PC-9 (cell line): ENCODE results near the gene IL1RN. TPM values are rescaled to one million over a fixed set of nuclear protein-coding genes. Genes with fewer than 3 reads are reported as not detected.

ENCODE experiments used
- BruUV-seq: library from RNA; stranded (reverse); fragments of 400-500 nt; replicated peaks from 2 replicates; lab custom pipeline; 2021; lab: Mats Ljungman, UMichigan
- CTCF ChIA-PET: fragments of 300-600 bp; sonication (Branson Sonifier 250); formaldehyde crosslinking; loops from one replicate; lab custom pipeline; 2022; ENCODE audit warnings: antibody characterized with exemption; lab: Charles Lee
- POLR2A ChIA-PET: fragments of 300-600 bp; sonication (Branson Sonifier 250); formaldehyde crosslinking; loops from one replicate; lab custom pipeline; 2022; ENCODE audit warnings: antibody characterized with exemption; ENCODE audit not compliant: unreplicated experiment; lab: Charles Lee
- DNase-seq, 2 experiments: peaks; one replicate each; pipeline versions ENCODE4 v3.0.0 to v3.0.0-alpha.2; 2015 to 2022; ENCODE audit warnings: mixed read lengths in 1 of 2
- H2AFZ ChIP-seq: fragments of 200-600 bp; sonication (generic); 2 replicates; pipeline ENCODE4 v1.8.1; 2017; ENCODE audit warnings: antibody characterized with exemption
- H3F3A ChIP-seq: fragments of 200-600 bp; sonication (generic); 2 replicates; pipeline ENCODE4 v1.8.1; 2017; ENCODE audit warnings: antibody characterized with exemption, mild to moderate bottlenecking, low read depth; ENCODE audit not compliant: insufficient read depth
- H3K27ac ChIP-seq: fragments of 200-600 bp; sonication (generic); 2 replicates; pipeline ENCODE4 v1.6.1; 2016; ENCODE audit warnings: mixed run types
- H3K27me3 ChIP-seq: fragments of 200-600 bp; sonication (generic); 2 replicates; pipeline ENCODE4 v1.6.1; 2016; ENCODE audit warnings: low read depth, mixed run types; ENCODE audit not compliant: insufficient read depth
- H3K36me3 ChIP-seq: fragments of 200-600 bp; sonication (generic); 2 replicates; pipeline ENCODE4 v1.6.1; 2016; ENCODE audit warnings: low read depth, mixed run types
- H3K4me1 ChIP-seq: fragments of 200-600 bp; sonication (generic); replicated peaks from 2 replicates; pipeline ENCODE4 v1.6.1; 2016; ENCODE audit warnings: mixed run types; ENCODE audit not compliant: insufficient read depth
- H3K4me2 ChIP-seq: fragments of 200-600 bp; sonication (generic); 2 replicates; pipeline ENCODE4 v1.6.1; 2017; ENCODE audit warnings: mixed run types
- H3K4me3 ChIP-seq: fragments of 200-600 bp; sonication (generic); 2 replicates; pipeline ENCODE4 v1.6.1; 2016; ENCODE audit warnings: mixed run types
- H3K79me2 ChIP-seq: fragments of 200-600 bp; sonication (generic); 2 replicates; pipeline ENCODE4 v1.6.1; 2017; ENCODE audit warnings: low read depth, mixed run types
- H3K9me2 ChIP-seq: fragments of 200-600 bp; sonication (generic); 2 replicates; pipeline ENCODE4 v1.8.1; 2017; ENCODE audit warnings: mild to moderate bottlenecking; ENCODE audit not compliant: insufficient read depth
- H3K9me3 ChIP-seq: fragments of 200-600 bp; sonication (generic); 2 replicates; pipeline ENCODE4 v1.8.1; 2016; ENCODE audit warnings: low read depth; ENCODE audit not compliant: insufficient read depth
- H4K20me1 ChIP-seq: fragments of 200-600 bp; sonication (generic); 2 replicates; pipeline ENCODE4 v1.8.1; 2017; ENCODE audit not compliant: insufficient read depth
- EZH2 ChIP-seq: fragments of 200-600 bp; sonication (generic); IDR thresholded peaks from 2 replicates; pipeline ENCODE4 v1.8.0; 2017; ENCODE audit warnings: antibody characterized with exemption, low read depth
- intact Hi-C: fragments of 100-400 bp; cut with micrococcal nuclease; formaldehyde crosslinking; loops from one replicate; pipeline ENCODE4 v1.10.0; 2022; ENCODE audit not compliant: unreplicated experiment
- total RNA-seq: library from RNA; stranded (reverse); gene quantifications from 2 replicates; pipeline ENCODE4 v1.2.3, GENCODE V29; 2021
- TF ChIP-seq, protein P1 (sequence below): fragments of 200-600 bp; sonication (generic); conservative IDR thresholded peaks from 2 replicates; pipeline ENCODE4 v1.6.1; 2017; ENCODE audit warnings: mixed run types, antibody characterized with exemption, mild to moderate bottlenecking, moderate library complexity

Gene IL1RN
- total RNA-seq, 1 experiment from 2014 or later, result 8.4 TPM

DNA sequence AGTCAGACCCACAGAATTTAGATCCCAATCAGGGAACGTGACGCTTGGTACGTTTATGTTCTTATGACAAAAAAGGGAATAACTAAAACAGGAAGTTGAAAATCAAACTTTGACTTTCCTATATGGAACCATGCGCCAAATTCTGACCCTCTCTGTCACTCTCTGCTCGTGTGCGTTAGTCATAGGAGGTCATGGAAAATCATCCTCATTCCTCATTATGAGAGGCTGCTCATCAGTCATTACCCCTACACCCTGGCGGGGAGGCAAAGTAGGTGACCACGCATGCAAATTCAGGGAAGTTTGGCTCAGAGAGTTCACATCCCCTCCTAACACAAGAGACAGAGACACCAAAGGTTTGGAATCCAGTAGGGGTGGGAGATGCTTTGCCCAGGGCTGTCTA, 44.1 kb upstream of the IL1RN start:
- H3K27ac ChIP-seq, result no peak overlapping the region
- no peaks in the 10 kb centered on the region for H4K20me1 ChIP-seq
- no peaks in the 10 kb centered on the region for H3K79me2 ChIP-seq
- DNase-seq, result no peak
- BruUV-seq, result no TSS peak
- H3K4me2 ChIP-seq, result no peak overlapping the region
- CTCF ChIA-PET, result interaction anchor here (0.6 to 0.9 kb wide), 3 partner anchors 91 to 119 kb away, joined by 3 to 5 read pairs (median 4); no protein-coding TSS in a partner anchor
- H3K27me3 ChIP-seq, result no peaks in the 10 kb centered on the region
- intact Hi-C loops, result loop anchor here (5.0 kb wide), 1 partner anchor 309 kb away; no protein-coding TSS in a partner anchor
- H3K4me1 ChIP-seq, result peaks cover 28% of the 10 kb centered on the region
- TF ChIP-seq, protein P1, sequence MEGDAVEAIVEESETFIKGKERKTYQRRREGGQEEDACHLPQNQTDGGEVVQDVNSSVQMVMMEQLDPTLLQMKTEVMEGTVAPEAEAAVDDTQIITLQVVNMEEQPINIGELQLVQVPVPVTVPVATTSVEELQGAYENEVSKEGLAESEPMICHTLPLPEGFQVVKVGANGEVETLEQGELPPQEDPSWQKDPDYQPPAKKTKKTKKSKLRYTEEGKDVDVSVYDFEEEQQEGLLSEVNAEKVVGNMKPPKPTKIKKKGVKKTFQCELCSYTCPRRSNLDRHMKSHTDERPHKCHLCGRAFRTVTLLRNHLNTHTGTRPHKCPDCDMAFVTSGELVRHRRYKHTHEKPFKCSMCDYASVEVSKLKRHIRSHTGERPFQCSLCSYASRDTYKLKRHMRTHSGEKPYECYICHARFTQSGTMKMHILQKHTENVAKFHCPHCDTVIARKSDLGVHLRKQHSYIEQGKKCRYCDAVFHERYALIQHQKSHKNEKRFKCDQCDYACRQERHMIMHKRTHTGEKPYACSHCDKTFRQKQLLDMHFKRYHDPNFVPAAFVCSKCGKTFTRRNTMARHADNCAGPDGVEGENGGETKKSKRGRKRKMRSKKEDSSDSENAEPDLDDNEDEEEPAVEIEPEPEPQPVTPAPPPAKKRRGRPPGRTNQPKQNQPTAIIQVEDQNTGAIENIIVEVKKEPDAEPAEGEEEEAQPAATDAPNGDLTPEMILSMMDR, result no peak
- no peak for TF ChIP-seq EZH2
- H2AFZ ChIP-seq, result no peak overlapping the region
- no peaks in the 10 kb centered on the region for H3K9me2 ChIP-seq
- no peaks in the 10 kb centered on the region for H3K9me3 ChIP-seq
- peaks cover 26% of the 10 kb centered on the region for H3F3A ChIP-seq
- no peak overlapping the region for H3K4me3 ChIP-seq
- H3K36me3 ChIP-seq, result no peaks in the 10 kb centered on the region; the same call in 1 of the 2 replicates
- POLR2A ChIA-PET, result no interaction called here

DNA sequence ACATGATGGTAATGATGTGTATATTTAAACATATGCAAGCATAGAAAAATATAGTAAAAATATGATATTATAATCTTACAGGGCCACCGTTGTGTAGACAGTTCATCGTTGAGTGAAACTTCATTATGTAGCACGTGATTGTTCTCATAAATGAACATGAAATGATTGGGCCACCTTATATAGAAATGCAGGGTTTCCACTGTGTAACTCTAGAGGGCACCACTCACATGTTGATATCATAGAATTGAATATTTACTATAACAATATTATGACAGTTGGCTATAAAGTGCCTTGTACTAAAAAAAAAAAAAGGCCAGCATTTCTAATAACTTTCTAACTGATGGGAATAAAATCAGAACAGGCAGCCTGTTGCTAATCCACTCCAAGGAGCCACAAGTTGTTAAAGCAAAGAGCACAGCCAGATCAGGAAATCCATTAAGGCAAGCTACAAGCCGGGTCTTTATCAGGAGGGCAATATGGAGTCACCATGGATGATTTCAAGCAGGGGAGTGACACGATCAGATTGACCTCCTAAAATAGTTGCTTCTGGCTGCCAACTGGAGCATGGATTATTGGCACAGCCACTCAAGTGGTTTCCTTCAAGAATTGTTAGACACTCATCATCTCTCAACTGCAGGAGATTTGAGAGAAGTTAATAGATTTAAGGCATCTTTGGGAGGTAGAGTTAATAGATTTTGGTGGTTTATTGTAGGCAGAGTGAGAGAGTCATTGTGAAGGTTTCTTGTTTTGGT, 43.0 kb upstream of the IL1RN start:
- no peak overlapping the region for H3K27ac ChIP-seq
- no peak overlapping the region for H2AFZ ChIP-seq
- H3K4me2 ChIP-seq, result no peak overlapping the region
- CTCF ChIA-PET, result interaction anchor here (0.6 to 2.1 kb wide), 6 partner anchors 13 to 1100 kb away, joined by 3 to 11 read pairs (median 4); no protein-coding TSS in a partner anchor
- DNase-seq, result no peak
- H4K20me1 ChIP-seq, result no peaks in the 10 kb centered on the region
- no peaks in the 10 kb centered on the region for H3K27me3 ChIP-seq
- H3K36me3 ChIP-seq, result no peaks in the 10 kb centered on the region; the same call in 1 of the 2 replicates
- H3K79me2 ChIP-seq, result no peaks in the 10 kb centered on the region
- POLR2A ChIA-PET, result no interaction called here
- peaks cover 19% of the 10 kb centered on the region for H3F3A ChIP-seq
- intact Hi-C loops, result loop anchor here (1.0 to 5.0 kb wide), 3 partner anchors 115 to 308 kb away; no protein-coding TSS in a partner anchor
- H3K4me1 ChIP-seq, result peaks cover 20% of the 10 kb centered on the region
- no peaks in the 10 kb centered on the region for H3K9me2 ChIP-seq
- TF ChIP-seq, protein P1, result peak; percentile 66
- TF ChIP-seq EZH2, result no peak
- no peak overlapping the region for H3K4me3 ChIP-seq
- BruUV-seq, result no TSS peak
- H3K9me3 ChIP-seq, result no peaks in the 10 kb centered on the region

DNA sequence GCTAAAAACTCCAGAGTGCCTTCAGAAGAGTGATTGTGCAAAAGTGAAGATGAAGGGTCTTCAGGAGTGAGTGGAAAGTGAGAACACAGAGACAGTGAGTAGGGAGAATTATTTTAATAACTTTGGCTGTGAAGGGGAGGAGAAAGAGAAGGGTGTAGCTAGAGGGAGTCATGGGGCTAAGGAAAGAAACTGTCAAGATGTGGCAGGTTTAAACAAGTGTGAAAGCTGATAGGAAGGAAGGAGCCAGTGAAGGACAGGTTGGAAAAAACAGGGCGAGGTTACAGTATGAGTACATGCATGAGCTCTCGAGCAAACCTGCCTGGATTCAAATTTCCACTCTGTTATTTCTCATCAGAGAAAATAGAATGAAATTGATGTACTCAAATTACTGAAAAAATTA, 41.9 kb upstream of the IL1RN start:
- intact Hi-C loops, result loop anchor here (2.0 kb wide), 1 partner anchor 285 kb away; no protein-coding TSS in a partner anchor
- no peaks in the 10 kb centered on the region for H3K9me3 ChIP-seq
- no peak for TF ChIP-seq EZH2
- TF ChIP-seq, protein P1, result no peak
- no TSS peak for BruUV-seq
- POLR2A ChIA-PET, result interaction anchor here (0.5 kb wide), 1 partner anchor 150 kb away, joined by 3 read pairs; no protein-coding TSS in a partner anchor
- H3K4me2 ChIP-seq, result no peak overlapping the region
- peaks cover 9% of the 10 kb centered on the region for H3K4me1 ChIP-seq
- H3K27me3 ChIP-seq, result no peaks in the 10 kb centered on the region
- DNase-seq, result no peak
- H3K27ac ChIP-seq, result no peak overlapping the region
- peaks cover 8% of the 10 kb centered on the region for H3F3A ChIP-seq
- no peaks in the 10 kb centered on the region; the same call in 1 of the 2 replicates for H3K36me3 ChIP-seq
- H3K4me3 ChIP-seq, result no peak overlapping the region
- CTCF ChIA-PET, result interaction anchor here (1.1 to 2.1 kb wide), 3 partner anchors 32 to 113 kb away, joined by 3 to 9 read pairs (median 3); no protein-coding TSS in a partner anchor
- no peaks in the 10 kb centered on the region for H3K79me2 ChIP-seq
- H3K9me2 ChIP-seq, result no peaks in the 10 kb centered on the region
- H4K20me1 ChIP-seq, result no peaks in the 10 kb centered on the region
- no peak overlapping the region for H2AFZ ChIP-seq
